ENCODE data around the gene WDR45B.

WDR45B gene

GRCh38 chr17:82593590-82594087 lies 54.6 kb downstream of the WDR45B start:
- no peak for TF ChIP-seq CTCF (conservative IDR thresholded peaks at IDR 0.05; ENCODE audit: low read depth, low read length)
- no peaks in the 10 kb centered on the region for H3K36me3 ChIP-seq (ENCODE audit: insufficient read depth)
- no peaks in the 10 kb centered on the region for H3K79me2 ChIP-seq (ENCODE audit: insufficient read depth, low read depth)
- no peaks in the 10 kb centered on the region for H3K4me1 ChIP-seq (ENCODE audit: low read depth, poor library complexity, severe bottlenecking)
- no peak overlapping the region for H3K4me2 ChIP-seq
- H2AFZ ChIP-seq (ENCODE audit: low read depth): no peak overlapping the region
- H3K9ac ChIP-seq: no peak overlapping the region
- no peak overlapping the region for H3K27ac ChIP-seq
- H3K27me3 ChIP-seq (ENCODE audit: insufficient read depth, low read depth): no peaks in the 10 kb centered on the region
- no peak overlapping the region for H3K4me3 ChIP-seq (IDR thresholded peaks at IDR 0.05; ENCODE audit: insufficient read depth, low read depth, low read length)
- no peaks in the 10 kb centered on the region for H4K20me1 ChIP-seq (ENCODE audit: insufficient read depth)

GRCh38 chr17:82592767-82593589 lies 55.3 kb downstream of the WDR45B start:
- no peak for TF ChIP-seq CTCF (conservative IDR thresholded peaks at IDR 0.05; ENCODE audit: low read depth, low read length)
- H3K9ac ChIP-seq: no peak overlapping the region

GRCh38 chr17:82592289-82592766 lies 55.9 kb downstream of the WDR45B start:
- TF ChIP-seq CTCF (conservative IDR thresholded peaks at IDR 0.05; ENCODE audit: low read depth, low read length): no peak
- H3K4me2 ChIP-seq: no peak overlapping the region
- no peak overlapping the region for H3K27ac ChIP-seq
- no peak overlapping the region for H2AFZ ChIP-seq (ENCODE audit: low read depth)
- H3K27me3 ChIP-seq (ENCODE audit: insufficient read depth, low read depth): no peaks in the 10 kb centered on the region
- H3K36me3 ChIP-seq (ENCODE audit: insufficient read depth): peaks cover 4% of the 10 kb centered on the region; the same call in 1 of the 2 replicates
- no peak overlapping the region for H3K9ac ChIP-seq
- no peaks in the 10 kb centered on the region for H3K4me1 ChIP-seq (ENCODE audit: low read depth, poor library complexity, severe bottlenecking)
- H3K79me2 ChIP-seq (ENCODE audit: insufficient read depth, low read depth): no peaks in the 10 kb centered on the region
- H3K4me3 ChIP-seq (IDR thresholded peaks at IDR 0.05; ENCODE audit: insufficient read depth, low read depth, low read length): no peak overlapping the region
- no peaks in the 10 kb centered on the region for H4K20me1 ChIP-seq (ENCODE audit: insufficient read depth)

More at GRCh38 chr17:82592767-82593589, 55.3 kb downstream of the WDR45B start:
- no peaks in the 10 kb centered on the region for H3K79me2 ChIP-seq (ENCODE audit: insufficient read depth, low read depth)
- no peaks in the 10 kb centered on the region for H4K20me1 ChIP-seq (ENCODE audit: insufficient read depth)
- no peaks in the 10 kb centered on the region for H3K4me1 ChIP-seq (ENCODE audit: low read depth, poor library complexity, severe bottlenecking)
- no peaks in the 10 kb centered on the region for H3K36me3 ChIP-seq (ENCODE audit: insufficient read depth)
- no peaks in the 10 kb centered on the region for H3K27me3 ChIP-seq (ENCODE audit: insufficient read depth, low read depth)
- H2AFZ ChIP-seq (ENCODE audit: low read depth): no peak overlapping the region
- H3K4me3 ChIP-seq (IDR thresholded peaks at IDR 0.05; ENCODE audit: insufficient read depth, low read depth, low read length): no peak overlapping the region
- no peak overlapping the region for H3K27ac ChIP-seq
- H3K4me2 ChIP-seq: no peak overlapping the region

- no peak overlapping the region for H3K4me3 ChIP-seq (IDR thresholded peaks at IDR 0.05; ENCODE audit: insufficient read depth, low read depth, low read length)
- no peak overlapping the region for H3K4me2 ChIP-seq
- no peak overlapping the region for H3K9ac ChIP-seq
- no peak overlapping the region for H3K27ac ChIP-seq
- H3K79me2 ChIP-seq (ENCODE audit: insufficient read depth, low read depth): no peaks in the 10 kb centered on the region
- H4K20me1 ChIP-seq (ENCODE audit: insufficient read depth): no peaks in the 10 kb centered on the region
- no peak for TF ChIP-seq CTCF (conservative IDR thresholded peaks at IDR 0.05; ENCODE audit: low read depth, low read length)
- H3K27me3 ChIP-seq (ENCODE audit: insufficient read depth, low read depth): no peaks in the 10 kb centered on the region
- H3K36me3 ChIP-seq (ENCODE audit: insufficient read depth): peaks cover 7% of the 10 kb centered on the region; the same call in 1 of the 2 replicates
- H3K4me1 ChIP-seq (ENCODE audit: low read depth, poor library complexity, severe bottlenecking): no peaks in the 10 kb centered on the region
- H2AFZ ChIP-seq (ENCODE audit: low read depth): no peak overlapping the region
Measured at GRCh38 chr17:82590881-82591539, 57.2 kb downstream of the WDR45B start.
